DMS153 (cell line): ENCODE results near the gene RGS6.

ENCODE experiments used
- DNase-seq: peaks from one replicate; lab custom pipeline; 2025; lab: John Stamatoyannopoulos, UW

RGS6 gene

DNA sequence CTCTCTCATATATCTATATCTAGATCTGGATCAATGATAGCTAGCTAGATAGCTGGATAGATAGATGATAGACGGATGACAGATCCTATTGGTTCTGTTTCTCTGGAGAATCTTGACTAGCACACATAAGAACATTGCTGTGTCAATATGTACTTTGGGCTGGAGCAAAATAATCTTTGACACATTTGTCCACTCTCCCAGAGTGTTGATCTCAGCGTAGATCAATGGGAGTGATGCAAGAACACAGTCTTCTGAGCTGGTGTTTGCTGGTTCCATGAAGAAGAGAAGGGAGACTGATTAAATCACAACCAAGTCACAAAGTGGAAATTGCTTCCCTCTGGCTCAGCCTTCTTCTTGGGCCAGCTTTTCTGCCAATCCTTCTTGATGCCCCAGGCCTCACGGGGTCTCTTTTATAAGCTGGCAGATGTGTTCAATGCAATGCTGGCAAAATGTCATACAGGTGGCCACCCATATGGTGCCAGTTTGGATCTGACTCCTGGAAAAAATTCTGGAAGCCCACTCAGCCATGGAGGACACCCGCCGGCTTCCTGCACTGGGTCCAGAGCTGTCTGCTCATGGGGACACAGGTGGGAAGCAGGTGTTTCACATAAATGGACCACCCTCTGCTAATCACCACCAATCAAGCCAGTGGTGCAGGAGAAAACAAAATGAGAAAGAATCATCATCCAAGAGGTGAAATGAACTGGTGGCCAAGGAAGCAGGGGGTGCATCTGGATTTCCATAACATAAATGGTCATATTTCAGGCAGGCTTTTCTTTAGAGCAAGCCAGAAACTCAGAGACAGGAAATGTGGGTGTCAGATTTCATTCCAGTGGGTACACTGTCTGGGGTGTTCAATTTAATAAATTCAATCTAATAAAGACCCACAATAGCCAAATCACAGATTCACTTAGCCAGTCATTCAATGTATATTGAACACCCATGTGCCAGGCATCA lies 651.4 kb downstream of the RGS6 start:
- DNase-seq = no peak

DNA sequence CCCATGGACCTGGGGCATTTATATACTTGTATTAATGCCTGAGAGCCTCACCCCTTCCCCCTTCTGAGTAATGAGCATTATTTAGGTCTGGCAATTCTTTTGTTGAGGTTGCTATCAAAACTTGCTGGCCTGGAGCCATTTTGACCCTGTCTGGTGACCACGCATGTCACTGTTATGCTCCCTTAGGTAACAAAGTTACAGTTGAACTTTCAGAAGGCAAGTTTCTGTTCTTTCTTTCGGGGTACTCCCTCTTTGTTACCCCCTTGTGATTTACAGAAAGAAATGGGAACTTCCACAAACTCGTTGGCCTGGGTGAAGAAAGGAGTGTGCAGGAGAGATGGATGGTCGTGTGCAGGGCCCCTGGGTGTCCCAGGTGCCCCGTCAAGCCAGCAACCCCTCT lies 656.3 kb downstream of the RGS6 start:
- no peak for DNase-seq

DNA sequence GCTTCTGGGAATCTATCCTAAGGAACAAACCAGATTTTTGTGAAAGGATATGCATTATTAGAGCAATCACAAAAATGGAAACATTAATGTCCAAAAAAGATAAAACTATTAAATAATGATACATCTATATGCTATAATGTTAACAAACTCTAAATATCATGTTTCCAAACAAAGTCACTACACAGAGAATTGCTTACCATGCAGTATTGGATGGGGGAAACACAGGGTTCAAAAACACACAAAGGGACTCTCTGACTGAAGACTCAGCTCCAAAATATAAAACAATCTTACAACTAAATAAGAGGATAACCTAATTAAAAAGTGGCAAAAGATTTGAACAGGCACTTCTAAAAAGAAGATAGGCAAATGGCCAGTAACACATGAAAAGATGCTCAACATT lies 657.4 kb downstream of the RGS6 start:
- DNase-seq = no peak

DNA sequence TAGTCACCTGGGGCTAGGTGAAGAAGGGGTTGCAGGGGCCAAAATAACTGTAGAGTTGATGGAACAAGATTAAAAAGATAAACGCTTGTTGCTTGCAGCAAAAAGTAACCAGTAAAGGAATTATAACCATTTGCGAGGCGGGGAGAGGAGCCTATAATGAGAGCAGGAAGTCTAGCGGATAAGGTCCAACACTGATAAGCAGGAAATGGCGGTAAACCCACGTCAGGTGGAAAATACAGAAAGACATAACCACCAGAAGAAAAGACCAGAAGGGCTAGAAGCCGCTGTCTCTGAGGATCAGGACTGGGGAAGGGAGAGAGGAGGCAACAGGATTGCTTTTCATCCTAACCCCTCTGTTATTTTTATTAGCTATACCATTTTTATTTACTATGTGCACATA lies 658.3 kb downstream of the RGS6 start:
- no peak for DNase-seq

DNA sequence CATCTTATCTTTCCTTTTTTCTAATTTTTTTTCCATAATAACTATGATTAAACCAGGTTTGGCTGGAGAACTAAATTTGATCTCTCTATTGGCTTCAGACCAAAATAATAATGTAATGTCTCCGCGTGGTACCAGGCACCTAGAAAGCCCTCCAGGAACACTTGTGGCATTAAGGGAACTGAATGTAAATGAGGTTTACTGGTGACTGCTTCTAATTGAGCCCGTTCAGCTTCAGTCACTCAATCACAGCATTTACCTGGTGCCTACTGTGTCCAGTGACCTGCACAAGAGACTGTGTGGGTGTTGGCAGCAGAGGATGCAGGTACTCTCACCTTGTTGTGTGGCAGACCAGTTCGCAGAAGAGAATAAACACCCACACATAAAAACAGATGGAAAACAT lies 659.2 kb downstream of the RGS6 start:
- DNase-seq = no peak

DNA sequence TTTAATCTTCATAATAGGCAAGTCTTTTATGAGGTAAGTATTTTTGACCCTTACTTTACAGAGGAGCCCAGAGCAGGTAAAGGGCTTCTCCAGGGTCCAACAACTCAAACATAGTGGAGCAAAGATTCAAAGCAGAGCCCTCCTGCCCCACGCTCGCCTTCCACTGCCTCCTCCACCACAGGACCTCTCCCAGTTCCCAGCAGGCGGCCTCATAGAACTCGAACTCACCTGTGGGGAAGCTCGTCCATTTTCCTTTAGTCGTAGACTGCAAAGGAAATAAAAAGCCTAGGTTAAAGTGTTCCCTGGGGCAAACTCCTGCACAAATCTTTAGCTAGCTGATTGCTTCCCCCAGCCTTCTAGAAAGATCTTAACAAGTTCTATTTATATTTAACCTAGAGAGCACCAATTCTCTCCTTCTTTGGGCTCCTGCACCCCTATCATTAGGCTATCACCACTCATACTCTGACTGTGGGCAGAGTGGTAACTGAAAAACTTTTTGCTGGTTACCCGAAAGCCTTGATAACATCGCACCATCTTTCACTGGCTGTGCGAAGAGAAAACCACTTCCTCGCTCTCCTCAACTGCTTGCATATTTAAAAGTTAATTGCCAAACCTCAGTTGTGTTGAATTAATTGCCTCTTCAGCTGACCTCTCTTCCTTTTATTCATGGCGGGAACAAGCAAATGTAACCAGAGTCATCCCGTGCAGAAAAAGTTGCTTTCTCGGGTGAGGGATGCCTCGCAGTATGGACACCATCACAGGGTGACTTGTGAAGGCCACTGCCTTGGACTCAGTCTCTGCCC lies 662.1 kb downstream of the RGS6 start:
- no peak for DNase-seq

DNA sequence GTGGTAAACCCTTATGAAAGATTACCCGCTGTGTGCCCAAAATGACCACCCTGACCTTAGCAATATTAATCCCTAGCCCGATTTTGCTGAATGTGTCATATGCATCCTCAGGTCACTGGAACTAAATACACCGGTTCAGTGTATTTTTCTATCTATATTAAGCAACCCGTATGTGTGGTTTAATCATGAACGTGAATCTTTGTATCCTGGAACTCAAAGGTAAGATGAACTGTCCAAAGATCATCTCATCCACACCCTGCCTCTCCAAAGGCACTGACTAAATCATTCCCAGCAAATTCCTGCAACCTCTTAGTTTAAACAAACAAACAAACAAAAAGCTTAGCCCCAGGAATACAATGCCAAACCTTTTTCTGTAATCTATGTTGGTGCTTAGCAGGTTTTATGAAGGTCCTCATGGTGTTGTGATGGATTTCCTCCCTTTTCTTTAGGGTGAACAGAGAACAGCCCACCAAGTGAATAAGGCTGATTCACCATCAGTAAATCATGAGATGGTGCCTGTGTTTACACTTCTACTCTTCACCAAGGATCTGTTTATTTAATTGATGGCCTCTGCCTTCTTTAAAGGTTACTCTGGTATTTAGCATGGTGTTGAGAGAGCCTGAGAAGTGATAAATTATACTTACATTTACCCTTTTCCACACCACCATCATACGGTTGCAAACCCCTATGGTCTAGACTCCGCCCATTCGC lies 663.1 kb downstream of the RGS6 start:
- DNase-seq = no peak

DNA sequence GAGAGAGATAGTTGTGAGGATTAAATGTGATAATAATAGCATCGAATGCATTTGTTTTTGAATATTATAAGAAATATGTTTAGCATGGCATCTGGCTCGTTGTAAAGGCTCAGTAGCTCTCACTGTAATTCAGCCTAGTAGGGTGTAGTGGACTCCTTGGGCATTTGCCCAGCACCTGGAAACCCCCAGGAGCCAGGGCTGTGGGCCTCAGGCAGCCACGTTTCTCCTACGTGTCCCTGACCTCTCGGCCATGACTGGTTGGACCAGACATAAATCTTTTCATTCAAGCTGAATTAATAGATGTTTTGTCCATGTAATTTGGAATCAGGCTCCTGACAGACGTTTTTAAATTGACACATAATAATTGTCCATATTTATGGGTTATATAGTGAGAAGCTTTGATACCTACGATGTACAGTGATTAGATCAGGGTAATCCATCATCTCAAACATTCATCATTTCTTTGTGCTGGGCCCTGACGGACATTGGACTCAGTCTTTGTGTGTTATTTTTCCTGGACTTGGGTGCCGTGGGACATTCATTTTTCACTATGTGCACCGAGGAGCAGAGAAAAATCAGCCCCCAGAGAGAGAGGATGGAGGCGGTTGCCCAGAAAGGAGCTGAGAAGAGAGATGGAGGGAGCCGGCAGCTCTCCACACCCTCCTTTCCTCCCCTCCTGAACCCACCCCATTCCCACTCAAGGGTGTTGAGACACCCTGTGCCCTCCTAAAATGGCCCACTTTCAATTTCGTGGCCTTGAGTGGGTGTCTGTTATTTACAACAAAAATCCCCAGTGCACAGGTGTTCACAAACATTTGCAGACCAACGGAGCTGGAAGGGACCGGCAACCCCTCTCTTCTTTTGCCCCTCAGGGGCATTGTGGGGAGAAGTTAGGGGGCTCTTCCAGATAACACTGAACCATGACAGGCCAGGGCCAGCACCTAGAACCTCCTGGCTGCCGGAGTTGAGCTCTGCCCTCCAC lies 665.3 kb downstream of the RGS6 start:
- DNase-seq = no peak

DNA sequence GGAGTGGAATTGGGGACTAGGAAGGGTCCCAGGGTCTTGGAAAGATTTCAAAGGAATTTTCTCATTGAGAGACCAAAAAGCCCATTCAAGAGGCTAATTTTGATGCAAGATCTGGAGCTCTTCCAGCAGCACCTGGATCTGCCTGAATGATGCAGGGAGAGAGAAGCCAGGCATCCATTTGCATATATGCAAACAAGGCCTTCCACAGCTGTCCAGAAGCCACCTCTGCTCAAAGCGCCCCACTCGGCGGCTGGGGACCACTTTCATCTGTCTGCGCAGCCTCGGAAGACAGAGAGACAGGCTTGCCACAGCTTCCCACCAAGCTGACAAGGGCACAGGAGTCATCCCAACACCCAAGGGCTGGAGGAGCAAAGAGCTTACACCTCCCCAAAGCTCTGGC lies 666.1 kb downstream of the RGS6 start:
- DNase-seq = no peak

DNA sequence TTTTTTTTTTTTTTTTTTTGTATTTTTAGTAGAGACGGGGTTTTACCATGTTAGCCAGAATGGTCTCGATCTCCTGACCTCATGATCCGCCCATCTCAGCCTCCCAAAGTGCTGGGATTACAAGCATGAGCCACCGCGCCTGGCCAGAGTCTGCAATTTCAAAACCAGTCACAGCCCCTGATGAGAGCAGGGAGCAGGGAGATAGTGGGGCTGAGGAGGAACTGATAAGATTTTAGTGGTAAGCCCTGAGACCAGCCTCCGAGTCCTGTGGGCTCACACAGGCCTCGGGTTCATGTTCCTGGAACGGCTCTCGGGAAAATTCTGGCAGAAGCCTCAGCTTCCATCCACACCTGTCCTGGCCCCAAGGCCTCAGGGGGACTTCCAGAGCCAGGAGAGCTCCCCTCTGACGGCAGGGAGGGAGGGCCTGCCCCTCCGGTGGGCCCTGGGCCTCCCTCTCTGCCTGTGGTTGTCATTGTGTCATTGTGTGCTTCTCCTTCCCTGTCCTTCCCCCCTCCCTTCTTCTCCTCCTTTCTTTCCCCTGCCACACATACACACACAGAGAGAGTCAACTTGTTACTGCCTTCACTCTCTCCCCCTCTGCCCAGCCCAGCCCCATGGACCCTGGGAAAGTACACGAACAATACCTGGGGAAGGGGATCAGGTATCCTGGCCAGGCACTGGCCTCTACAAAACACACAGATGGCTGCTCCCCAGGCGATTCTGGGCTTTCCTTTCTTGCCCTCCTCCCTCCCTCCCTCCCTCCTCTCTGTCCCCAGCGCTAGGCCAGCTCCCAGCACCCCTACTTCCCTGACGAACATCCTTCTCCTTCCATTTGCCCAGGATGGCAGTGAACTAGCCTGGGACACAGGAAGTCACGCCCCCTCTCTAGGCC lies 667.6 kb downstream of the RGS6 start:
- DNase-seq = no peak

DNA sequence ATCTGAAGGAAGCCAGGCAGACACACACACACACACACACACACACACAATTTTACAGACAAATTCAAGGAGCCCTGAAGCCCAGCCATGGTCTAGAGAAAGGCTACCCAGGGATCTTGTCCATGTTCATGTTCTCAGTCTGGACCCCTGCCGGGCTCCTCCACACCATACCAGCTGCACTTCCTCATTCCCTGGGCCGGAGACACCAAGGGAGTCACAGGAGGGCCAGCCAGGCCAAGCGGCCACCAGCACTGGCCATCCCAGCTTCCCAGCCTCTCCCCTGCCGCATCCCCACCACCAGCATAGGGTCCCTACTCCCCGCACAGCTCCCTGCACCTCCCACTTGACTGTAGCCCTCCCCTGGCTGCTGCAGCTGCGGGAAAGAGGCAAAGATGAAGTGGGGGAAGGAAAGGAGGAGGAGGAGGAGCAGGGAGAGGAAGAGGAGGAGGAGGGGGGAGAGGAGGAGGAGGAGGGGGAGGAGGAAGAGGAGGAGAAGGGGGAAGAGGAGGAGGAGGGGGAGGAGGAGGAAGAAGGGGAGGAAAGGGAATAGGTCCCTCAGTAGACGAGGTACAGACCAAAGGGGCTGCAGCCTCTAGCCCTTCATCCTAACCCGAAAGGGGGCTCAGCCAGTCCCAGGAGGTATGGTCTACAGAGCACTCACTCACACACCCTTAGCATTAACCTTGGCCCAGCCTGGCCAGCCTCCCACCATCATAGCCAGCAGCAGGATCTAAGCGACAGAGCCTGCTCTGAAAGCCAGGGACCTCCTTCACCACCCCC lies 668.5 kb downstream of the RGS6 start:
- no peak for DNase-seq

DNA sequence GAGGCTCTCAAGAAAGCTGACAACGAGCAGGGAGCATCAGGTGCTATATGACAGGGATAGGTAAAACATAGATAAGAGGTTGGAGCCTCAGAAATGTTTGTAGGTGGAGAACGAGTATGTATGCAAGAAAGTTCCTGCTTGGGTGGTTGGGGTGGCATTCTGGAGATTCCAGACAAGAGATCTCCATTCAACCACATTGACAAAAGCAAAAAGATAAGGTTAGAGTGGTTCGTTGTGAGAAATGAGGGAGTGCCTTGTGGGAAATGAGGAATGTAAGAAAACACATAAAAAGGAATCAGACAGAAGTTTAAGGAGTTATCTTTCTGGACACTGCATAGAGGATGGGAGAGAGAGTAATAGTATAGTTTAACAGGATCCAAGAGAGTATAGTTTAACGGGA lies 671.4 kb downstream of the RGS6 start:
- DNase-seq = no peak

DNA sequence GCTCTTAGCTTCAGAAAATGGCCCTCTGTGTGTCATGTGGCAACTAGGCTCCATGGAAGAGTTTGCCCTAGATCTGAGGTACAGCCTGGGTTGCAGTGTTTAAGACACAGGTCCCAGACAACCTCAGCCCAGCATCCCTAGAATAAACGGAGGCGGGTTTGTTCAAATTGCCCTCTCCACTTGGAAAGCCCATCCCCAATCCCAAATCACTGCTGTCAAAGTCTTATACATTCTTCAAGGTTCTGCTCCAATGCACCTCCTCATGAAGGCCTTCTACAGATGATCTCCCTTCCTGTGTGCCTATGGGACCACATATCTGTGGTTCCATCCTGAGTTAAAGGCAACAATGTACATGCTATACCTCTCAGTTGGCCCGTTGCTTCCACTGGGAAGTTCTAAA lies 671.9 kb downstream of the RGS6 start:
- no peak for DNase-seq

DNA sequence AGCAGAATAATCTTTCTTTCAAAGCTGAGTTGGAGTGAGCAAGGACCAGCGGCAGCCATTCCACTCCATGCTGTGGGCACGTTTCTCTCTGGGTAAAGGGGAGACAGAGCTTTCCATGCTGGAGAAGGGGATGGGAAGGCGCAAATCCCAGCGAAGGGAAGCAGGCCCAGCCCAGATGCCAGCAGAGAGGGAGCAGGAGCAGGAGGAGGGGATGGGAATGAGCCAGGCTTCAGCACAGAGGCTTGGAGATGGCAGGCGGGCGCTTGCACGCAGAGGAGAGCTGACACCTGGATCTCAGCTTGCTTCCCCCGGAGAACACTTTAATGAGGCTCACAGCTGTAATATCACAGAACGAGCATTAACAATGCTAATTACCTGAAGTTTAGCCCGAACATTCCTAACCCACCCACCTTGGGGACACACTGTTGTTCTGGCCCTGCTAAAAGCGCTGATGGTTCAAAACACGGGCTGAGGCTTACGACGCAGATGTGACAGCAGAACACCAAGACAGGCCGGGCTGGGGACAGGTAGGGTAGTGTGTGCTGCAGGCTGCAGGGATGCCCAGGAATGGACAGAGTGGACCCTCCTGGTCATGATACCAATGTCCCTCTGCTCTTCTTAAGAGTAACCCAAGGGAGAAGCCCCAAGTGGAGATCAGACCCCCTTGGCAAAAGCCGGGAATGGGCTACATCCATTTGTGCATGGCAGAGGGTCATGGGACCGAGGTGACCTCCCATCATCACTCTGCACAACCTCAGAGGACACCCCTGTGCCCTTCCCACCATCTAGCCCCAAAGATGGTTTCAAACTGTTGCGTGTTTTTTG lies 673.1 kb downstream of the RGS6 start:
- DNase-seq = no peak

DNA sequence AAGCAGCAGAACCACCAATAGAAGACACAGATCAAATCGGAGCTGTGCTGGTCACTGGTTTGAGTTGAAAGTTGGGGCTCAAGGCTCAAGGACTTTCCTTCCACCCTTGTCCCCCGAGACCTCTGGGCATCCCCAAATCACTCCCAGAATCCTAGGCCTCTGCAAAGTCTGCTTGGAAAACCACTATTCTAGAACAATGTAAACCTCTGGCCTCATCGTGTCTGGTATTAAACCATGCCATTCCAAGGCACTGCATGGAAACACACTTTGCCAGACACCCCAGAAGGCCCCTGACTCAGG lies 673.6 kb downstream of the RGS6 start:
- no peak for DNase-seq

DNA sequence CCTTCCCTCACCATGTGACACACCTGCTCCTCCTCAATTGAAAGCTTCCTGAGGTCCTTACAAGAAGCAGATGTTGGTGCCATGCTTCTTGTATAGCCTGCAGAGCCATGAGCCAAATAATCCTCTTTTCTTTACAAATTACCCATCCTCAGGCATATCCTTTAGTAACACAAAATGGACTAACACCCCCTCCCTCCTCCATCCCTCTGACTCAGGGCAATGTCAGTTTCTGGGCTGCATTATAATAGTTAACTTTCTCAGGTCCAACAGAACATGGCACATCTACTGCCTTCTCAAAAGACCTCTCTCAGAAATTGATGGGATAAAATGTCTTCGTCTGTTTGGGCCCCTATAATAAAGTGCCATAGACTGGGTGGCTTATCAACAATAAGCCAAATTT lies 674.6 kb downstream of the RGS6 start:
- DNase-seq = no peak

DNA sequence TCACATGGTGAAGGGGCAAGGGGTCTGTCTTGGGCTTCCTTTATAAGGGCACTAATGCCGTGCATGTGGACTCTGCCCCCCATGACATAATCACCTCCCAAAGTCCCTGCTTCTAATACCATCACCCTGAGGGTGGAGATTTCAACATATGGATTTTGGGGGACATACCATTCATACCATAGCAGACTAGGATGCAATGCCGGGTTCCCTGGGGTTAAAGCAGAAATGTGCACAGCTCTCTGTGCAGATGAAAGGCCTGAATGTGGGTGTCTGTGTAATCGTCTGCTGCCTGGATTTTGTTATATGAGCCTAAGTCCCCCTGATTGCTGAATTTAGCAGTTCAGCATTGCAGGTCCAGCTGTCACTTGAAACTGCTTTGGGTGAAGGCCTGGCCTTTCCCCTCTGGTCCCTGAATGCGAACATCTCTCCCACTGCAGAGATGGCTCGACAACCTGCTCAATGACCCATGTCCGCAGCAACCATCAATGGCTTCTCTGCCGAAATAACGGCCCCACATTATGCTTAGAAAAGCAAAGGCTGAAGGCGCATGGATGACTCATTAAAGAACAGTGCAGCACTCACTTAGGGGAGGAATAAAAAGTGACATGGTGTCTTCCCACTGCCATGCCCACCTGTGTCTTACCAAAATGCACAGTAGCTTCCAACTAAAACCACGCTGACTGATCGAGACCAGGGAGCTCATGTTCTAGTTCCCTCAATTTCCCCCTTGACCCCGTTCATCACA lies 675.3 kb downstream of the RGS6 start:
- DNase-seq = no peak
